GM12878 (cell line): ENCODE results near the gene GUCY1A1. TPM values are rescaled to one million over a fixed set of nuclear protein-coding genes. Genes with fewer than 3 reads are reported as not detected.

Experiments used
- ATF7 ChIP-seq: fragments of 450-650 bp; IDR thresholded peaks from 2 replicates; pipeline ENCODE4 v1.6.1; 2016; ENCODE audit warnings: low read depth, mild to moderate bottlenecking
- BRCA1 ChIP-seq: IDR thresholded peaks from 2 replicates; pipeline ENCODE4 v1.6.1; 2011; ENCODE audit warnings: low read depth, low read length, improper control_type of control experiment
- CREB1 ChIP-seq: IDR thresholded peaks from 2 replicates; pipeline ENCODE4 v1.6.1; 2012; ENCODE audit warnings: low read depth, mild to moderate bottlenecking, inconsistent platforms
- DPF2 ChIP-seq: fragments of 450-650 bp; IDR thresholded peaks from 2 replicates; pipeline ENCODE4 v1.6.1; 2017; ENCODE audit warnings: mild to moderate bottlenecking
- HDAC2 ChIP-seq: fragments of 200-600 bp; sonication (generic); IDR thresholded peaks from 2 replicates; pipeline ENCODE4 v1.6.1; 2017
- HDGF ChIP-seq: fragments of 450-650 bp; IDR thresholded peaks from 2 replicates; pipeline ENCODE4 v1.6.1; 2016; ENCODE audit warnings: antibody characterized with exemption
- MEF2A ChIP-seq: IDR thresholded peaks from 2 replicates; pipeline ENCODE4 v1.6.1; 2011; ENCODE audit warnings: low read depth, mild to moderate bottlenecking, low read length, moderate library complexity; ENCODE audit not compliant: insufficient read depth
- PML ChIP-seq: IDR thresholded peaks from 2 replicates; pipeline ENCODE4 v1.6.1; 2012; ENCODE audit warnings: low read length, inconsistent platforms
- SPI1 ChIP-seq: IDR thresholded peaks from 2 replicates; pipeline ENCODE4 v1.6.1; 2011; ENCODE audit warnings: low read depth, mild to moderate bottlenecking, low read length, moderate library complexity, borderline replicate concordance; ENCODE audit not compliant: insufficient read depth
- SRF ChIP-seq, 2 experiments: IDR thresholded peaks; 2 replicates each; pipeline ENCODE4 v1.6.1; 2011; ENCODE audit warnings: low read depth in 2 of 2, low read length in 2 of 2, mild to moderate bottlenecking in 1 of 2, moderate library complexity in 1 of 2
- ZNF217 ChIP-seq: fragments of 450-650 bp; IDR thresholded peaks from 2 replicates; pipeline ENCODE4 v1.6.1; 2017; ENCODE audit warnings: antibody characterized with exemption, mild to moderate bottlenecking
- ZSCAN29 ChIP-seq: fragments of 450-650 bp; IDR thresholded peaks from 2 replicates; pipeline ENCODE4 v1.6.1; 2017; ENCODE audit warnings: mild to moderate bottlenecking, moderate library complexity
- polyA plus RNA-seq, 11 experiments: library from polyadenylated mRNA; depleted of rRNA in 4 of 11; unstranded in 6 of 11; stranded (reverse) in 5 of 11; fragments of >200 nt; fragmentation: Nextera tagmentation in 4 of 11; fragmentation: Illumina TruSeq in 1 of 11; extraction: Ambion mirVana in 4 of 11; extraction: Trizol in 1 of 11; gene quantifications; 1 replicate in 1 of 11; 2 replicates in 10 of 11; pipeline versions ENCODE4 v1.2.1 to v1.2.3, GENCODE V29; 2011 to 2016; ENCODE audit warnings: inconsistent platforms in 2 of 11, missing spikeins in 2 of 11, low read depth in 1 of 11
- total RNA-seq, 4 experiments: library from RNA; depleted of rRNA in 3 of 4; stranded (reverse); fragments of >200 nt in 3 of 4; fragmentation: Illumina TruSeq in 1 of 4; extraction: Trizol in 1 of 4; gene quantifications; 2 replicates each; pipeline versions ENCODE4 v1.2.1 to v1.2.3, GENCODE V29; 2013 to 2021
- TF ChIP-seq, protein P1 (sequence below): IDR thresholded peaks from 2 replicates; pipeline ENCODE4 v1.6.1; 2011; ENCODE audit warnings: mild to moderate bottlenecking, low read depth, low read length, moderate library complexity; ENCODE audit not compliant: insufficient replicate concordance
- TF ChIP-seq, protein P2 (sequence below): IDR thresholded peaks from 2 replicates; pipeline ENCODE4 v1.6.1; 2012; ENCODE audit warnings: improper control_type of control experiment, low read depth, low read length; ENCODE audit not compliant: insufficient replicate concordance
- TF ChIP-seq, protein P3 (sequence below): fragments of 450-650 bp; IDR thresholded peaks from 2 replicates; pipeline ENCODE4 v1.6.1; 2017; ENCODE audit warnings: mild to moderate bottlenecking
- TF ChIP-seq, protein P4 (sequence below): fragments of 450-650 bp; formaldehyde crosslinking; IDR thresholded peaks from 2 replicates; pipeline ENCODE4 v1.4.0; 2020; ENCODE audit warnings: mild to moderate bottlenecking, moderate library complexity

GUCY1A1 gene
- total and polyA plus RNA-seq, 10 of the 15 experiments (the other 5 are each of a cell fraction or from before 2014, with no cell fraction given), result 0.44 to 22.6 (median 0.55) TPM

DNA sequence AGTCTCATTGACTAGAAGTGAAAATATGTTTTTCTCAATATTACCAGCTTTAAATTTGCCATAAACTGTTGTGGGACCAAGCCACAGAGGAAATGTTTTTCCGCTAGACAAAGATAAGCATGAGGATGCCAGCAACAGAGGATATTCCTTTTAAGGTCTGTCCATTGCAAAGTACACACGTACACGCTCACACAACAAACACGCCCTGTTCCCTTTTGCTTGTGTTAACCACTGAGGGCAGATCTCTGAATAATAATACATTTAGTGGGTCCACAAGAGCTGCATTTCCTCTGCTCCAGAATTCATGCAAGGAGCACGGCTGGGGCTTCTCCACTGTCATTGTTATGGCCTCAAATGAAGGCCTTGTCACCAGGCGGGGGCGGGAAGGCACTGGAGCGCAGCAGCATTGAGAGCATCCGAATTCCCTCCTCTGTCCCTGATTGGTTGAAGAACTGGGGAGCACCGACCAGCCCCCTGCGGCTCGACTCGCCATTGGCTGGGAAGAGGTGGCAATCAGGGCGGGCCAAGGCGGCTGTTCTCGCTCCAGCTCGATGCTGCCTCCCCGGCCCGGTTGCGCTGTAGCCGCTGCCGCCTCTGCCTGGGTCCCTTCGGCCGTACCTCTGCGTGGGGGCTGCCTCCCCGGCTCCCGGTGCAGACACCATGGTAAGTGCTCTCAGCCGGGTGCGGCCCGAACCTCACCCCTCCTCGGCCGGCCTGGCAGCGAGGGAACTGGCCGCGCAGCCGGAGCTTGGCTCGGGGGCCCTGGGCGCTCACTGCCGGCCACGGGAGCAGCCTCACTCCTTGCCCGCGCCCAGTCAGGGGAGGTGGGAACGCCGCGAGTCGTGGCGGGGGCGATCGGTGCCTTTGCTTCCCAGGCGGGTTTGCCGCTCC, 92.1 kb downstream of the GUCY1A1 start, which contains the start of gene GUCY1B1 (continued):
- TF ChIP-seq HDGF (peak; percentile 36; the same call in 1 of the 2 replicates), SPI1 (no peak), PML (no peak), DPF2 (peak; percentile 73), SRF (IDR thresholded peaks at IDR 0.05; ENCODE audit: low read depth in 2 of 2, low read length in 2 of 2) (no peak), ZNF217 (0 out of 2 replicates have a peak, but pooled peaks have one; percentile 38), HDAC2 (no peak), ATF7 (0 out of 2 replicates have a peak, but pooled peaks have one; percentile 33), ZSCAN29 (no peak), MEF2A (no peak), CREB1 (peak; percentile 28; the same call in 1 of the 2 replicates), BRCA1 (no peak)
- TF ChIP-seq, protein P1, sequence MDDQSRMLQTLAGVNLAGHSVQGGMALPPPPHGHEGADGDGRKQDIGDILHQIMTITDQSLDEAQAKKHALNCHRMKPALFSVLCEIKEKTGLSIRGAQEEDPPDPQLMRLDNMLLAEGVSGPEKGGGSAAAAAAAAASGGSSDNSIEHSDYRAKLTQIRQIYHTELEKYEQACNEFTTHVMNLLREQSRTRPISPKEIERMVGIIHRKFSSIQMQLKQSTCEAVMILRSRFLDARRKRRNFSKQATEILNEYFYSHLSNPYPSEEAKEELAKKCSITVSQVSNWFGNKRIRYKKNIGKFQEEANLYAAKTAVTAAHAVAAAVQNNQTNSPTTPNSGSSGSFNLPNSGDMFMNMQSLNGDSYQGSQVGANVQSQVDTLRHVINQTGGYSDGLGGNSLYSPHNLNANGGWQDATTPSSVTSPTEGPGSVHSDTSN, result peak; percentile 91
- TF ChIP-seq, protein P2, sequence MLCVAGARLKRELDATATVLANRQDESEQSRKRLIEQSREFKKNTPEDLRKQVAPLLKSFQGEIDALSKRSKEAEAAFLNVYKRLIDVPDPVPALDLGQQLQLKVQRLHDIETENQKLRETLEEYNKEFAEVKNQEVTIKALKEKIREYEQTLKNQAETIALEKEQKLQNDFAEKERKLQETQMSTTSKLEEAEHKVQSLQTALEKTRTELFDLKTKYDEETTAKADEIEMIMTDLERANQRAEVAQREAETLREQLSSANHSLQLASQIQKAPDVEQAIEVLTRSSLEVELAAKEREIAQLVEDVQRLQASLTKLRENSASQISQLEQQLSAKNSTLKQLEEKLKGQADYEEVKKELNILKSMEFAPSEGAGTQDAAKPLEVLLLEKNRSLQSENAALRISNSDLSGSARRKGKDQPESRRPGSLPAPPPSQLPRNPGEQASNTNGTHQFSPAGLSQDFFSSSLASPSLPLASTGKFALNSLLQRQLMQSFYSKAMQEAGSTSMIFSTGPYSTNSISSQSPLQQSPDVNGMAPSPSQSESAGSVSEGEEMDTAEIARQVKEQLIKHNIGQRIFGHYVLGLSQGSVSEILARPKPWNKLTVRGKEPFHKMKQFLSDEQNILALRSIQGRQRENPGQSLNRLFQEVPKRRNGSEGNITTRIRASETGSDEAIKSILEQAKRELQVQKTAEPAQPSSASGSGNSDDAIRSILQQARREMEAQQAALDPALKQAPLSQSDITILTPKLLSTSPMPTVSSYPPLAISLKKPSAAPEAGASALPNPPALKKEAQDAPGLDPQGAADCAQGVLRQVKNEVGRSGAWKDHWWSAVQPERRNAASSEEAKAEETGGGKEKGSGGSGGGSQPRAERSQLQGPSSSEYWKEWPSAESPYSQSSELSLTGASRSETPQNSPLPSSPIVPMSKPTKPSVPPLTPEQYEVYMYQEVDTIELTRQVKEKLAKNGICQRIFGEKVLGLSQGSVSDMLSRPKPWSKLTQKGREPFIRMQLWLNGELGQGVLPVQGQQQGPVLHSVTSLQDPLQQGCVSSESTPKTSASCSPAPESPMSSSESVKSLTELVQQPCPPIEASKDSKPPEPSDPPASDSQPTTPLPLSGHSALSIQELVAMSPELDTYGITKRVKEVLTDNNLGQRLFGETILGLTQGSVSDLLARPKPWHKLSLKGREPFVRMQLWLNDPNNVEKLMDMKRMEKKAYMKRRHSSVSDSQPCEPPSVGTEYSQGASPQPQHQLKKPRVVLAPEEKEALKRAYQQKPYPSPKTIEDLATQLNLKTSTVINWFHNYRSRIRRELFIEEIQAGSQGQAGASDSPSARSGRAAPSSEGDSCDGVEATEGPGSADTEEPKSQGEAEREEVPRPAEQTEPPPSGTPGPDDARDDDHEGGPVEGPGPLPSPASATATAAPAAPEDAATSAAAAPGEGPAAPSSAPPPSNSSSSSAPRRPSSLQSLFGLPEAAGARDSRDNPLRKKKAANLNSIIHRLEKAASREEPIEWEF, result no peak
- TF ChIP-seq, protein P3, sequence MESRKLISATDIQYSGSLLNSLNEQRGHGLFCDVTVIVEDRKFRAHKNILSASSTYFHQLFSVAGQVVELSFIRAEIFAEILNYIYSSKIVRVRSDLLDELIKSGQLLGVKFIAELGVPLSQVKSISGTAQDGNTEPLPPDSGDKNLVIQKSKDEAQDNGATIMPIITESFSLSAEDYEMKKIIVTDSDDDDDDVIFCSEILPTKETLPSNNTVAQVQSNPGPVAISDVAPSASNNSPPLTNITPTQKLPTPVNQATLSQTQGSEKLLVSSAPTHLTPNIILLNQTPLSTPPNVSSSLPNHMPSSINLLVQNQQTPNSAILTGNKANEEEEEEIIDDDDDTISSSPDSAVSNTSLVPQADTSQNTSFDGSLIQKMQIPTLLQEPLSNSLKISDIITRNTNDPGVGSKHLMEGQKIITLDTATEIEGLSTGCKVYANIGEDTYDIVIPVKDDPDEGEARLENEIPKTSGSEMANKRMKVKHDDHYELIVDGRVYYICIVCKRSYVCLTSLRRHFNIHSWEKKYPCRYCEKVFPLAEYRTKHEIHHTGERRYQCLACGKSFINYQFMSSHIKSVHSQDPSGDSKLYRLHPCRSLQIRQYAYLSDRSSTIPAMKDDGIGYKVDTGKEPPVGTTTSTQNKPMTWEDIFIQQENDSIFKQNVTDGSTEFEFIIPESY, result peak; percentile 76
- TF ChIP-seq, protein P4, sequence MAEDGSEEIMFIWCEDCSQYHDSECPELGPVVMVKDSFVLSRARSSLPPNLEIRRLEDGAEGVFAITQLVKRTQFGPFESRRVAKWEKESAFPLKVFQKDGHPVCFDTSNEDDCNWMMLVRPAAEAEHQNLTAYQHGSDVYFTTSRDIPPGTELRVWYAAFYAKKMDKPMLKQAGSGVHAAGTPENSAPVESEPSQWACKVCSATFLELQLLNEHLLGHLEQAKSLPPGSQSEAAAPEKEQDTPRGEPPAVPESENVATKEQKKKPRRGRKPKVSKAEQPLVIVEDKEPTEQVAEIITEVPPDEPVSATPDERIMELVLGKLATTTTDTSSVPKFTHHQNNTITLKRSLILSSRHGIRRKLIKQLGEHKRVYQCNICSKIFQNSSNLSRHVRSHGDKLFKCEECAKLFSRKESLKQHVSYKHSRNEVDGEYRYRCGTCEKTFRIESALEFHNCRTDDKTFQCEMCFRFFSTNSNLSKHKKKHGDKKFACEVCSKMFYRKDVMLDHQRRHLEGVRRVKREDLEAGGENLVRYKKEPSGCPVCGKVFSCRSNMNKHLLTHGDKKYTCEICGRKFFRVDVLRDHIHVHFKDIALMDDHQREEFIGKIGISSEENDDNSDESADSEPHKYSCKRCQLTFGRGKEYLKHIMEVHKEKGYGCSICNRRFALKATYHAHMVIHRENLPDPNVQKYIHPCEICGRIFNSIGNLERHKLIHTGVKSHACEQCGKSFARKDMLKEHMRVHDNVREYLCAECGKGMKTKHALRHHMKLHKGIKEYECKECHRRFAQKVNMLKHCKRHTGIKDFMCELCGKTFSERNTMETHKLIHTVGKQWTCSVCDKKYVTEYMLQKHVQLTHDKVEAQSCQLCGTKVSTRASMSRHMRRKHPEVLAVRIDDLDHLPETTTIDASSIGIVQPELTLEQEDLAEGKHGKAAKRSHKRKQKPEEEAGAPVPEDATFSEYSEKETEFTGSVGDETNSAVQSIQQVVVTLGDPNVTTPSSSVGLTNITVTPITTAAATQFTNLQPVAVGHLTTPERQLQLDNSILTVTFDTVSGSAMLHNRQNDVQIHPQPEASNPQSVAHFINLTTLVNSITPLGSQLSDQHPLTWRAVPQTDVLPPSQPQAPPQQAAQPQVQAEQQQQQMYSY (CRISPR knock-in tag), result no peak
